DND-41 (cell line): Measurements from ENCODE around the gene VWA3B.

Experiments
- CTCF ChIP-seq: IDR thresholded peaks from 2 replicates; pipeline ENCODE4 v1.5.1; 2012; ENCODE audit warnings: borderline replicate concordance, low read length, moderate library complexity, mild to moderate bottlenecking; ENCODE audit not compliant: poor library complexity, severe bottlenecking; ENCODE audit errors: extremely low read depth
- EZH2 ChIP-seq: IDR thresholded peaks from 3 replicates; pipeline ENCODE4 v1.6.1; 2012; ENCODE audit warnings: borderline replicate concordance, low read depth, mild to moderate bottlenecking, moderate library complexity, low read length, inconsistent platforms; ENCODE audit not compliant: severe bottlenecking

- no peak for TF ChIP-seq CTCF
- TF ChIP-seq EZH2: no peak
Observed at GRCh38 chr2:98341241-98341640, 254.3 kb downstream of the VWA3B start.
